ENCODE data around the gene TEX50.
"Not testable (repeated sequence)": the region's sequence is repeated elsewhere in the genome, so short reads cannot be mapped to it uniquely, and the experiment has no call there.

TEX50 gene, protein sequence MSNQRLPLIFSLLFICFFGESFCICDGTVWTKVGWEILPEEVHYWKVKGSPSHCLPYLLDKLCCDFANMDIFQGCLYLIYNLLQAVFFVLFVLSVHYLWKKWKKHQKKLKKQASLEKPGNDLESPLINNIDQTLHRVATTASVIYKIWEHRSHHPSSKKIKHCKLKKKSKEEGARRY

DNA sequence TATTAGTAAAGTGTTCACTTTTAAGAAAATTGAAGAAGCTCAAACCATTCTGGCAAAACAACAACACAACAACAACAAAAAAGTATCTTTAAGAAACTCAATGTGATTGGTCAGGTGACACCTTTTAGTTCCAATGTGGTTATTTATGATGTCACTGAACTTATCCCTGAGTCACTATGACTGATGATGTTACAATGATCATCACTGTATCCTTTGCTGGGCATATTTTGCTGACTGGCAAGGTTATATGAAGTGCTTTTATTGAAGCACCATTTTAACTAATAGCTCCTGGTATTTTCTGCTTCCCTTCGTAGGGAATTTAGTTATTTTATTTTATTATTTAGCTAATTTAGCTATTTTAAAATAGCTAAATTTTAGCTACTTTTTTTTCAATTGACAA is at the start of gene TEX50:
Gene TEX50, plus strand, starts transcription at position 223 of the 400 bp plus-strand sequence. CDS start 184 bp downstream, outside the sequence.
- no peak for DNase-seq

DNA sequence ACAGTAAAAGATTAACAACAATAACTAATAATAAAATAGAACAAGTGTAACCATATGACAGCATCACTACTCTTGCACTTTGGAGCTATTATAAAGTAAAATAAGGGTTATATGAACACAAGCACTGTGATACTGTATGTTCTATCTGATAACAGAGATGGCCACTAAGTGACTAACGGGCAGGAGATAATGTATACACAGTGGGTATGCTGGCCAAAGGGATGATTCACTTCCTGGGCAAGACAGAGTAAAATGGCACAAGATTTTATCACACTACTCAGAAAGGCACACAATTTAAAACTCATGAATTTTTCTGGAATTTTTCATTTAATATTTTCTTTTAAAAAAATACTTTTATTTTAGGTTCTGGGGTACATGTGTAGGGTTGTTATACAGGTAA is 44.6 kb upstream of the TEX50 start:
- DNase-seq, result no peak

DNA sequence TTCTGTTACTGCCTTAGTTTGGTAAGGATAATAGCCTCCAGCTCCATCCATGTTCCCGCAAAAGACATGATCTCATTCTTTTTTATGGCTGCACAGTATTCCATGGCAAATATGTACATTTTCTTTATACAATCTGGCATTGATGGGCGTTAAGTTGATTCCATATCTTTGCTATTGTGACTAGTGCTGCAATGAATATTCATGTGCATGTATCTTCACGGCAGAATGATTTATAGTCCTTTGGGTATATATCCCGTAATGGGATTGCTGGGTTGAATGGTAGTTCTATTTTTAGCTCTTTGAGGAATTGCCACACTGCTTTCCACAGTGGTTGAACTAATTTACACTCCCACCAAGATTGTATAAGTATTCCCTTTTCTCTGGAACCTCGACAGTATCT is 44.0 kb upstream of the TEX50 start:
- DNase-seq, result not testable (repeated sequence)

DNA sequence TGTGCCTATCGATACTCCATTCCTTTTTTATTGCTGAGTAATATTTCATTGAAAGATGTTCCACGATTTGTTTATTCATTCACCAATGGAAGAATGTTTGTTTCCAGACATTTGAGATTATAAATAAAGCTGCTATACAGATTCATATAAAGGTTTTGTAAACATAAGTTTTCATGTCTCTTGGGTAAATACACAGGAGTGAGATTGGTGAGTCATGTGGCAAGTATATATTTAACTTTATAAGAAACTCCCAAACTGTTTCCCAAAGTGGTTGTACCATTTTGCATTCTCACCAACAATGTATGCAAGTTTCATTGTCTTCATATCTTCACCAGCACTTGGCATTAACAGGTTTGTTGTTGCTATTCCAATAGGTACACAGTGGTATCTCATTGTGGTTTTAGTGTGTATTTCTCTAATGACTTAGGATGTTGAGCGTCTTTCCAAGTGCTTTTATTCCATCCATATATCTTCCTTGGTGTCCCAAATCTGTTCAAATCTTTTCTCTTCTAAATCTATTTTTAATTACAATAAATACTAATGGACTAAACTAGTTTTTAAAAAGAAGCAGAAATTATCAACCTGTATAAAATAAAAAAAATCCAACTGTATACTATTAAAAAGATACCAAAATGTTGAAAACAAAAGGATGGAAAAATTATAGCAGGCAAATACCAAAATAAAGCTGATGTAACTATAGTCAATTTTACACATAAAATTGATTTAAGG is 38.9 kb upstream of the TEX50 start:
- DNase-seq, result no peak

DNA sequence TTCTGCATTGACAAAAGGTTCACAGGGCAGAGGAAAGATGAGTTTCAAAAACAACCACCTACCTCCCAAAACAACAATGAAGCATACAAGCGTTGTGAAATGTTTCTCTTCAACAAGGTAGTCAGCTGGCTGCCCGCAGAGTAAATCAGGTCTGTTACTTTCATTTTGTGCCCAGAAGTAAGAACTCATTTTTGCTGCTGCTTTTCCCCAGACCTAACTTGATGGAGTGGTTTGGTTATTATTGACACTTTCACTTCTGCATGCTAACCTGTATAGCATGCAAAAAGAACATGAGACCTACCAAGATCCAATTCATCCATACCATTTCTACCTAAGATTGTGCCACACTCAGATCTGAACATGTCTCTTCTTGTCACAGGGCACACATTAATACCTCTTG is 33.5 kb upstream of the TEX50 start:
- DNase-seq, result no peak

DNA sequence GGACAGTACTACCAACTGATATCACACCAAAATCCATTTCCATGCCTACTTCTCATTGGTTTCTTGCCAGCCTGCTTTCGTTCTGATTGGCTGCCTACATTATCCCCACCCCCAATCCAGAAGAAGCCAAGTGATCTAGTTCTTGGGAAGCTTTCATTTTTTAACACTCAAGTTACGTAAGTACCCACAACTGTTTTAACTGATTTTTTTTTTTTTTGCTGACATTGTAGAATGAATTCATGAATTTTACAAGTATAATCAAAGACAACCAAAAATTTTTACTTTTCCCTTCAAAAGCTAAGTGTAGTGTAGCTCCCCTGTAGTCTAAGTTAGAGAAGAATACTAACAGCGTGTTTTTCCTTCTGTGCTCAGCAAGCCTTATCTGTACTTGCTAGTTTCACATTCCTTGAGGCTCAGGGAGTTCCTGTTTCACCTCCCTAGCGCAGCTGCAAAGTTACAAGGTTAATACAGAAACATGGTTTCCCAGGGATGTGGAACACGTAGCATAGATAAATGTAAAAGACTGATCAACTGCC is 32.0 kb upstream of the TEX50 start, which contains the start of gene SLC9C2:
Gene SLC9C2, minus strand, starts transcription at position 17 of the 536 bp plus-strand sequence. CDS start 1,296 bp downstream, outside the sequence.
- DNase-seq, result no peak

DNA sequence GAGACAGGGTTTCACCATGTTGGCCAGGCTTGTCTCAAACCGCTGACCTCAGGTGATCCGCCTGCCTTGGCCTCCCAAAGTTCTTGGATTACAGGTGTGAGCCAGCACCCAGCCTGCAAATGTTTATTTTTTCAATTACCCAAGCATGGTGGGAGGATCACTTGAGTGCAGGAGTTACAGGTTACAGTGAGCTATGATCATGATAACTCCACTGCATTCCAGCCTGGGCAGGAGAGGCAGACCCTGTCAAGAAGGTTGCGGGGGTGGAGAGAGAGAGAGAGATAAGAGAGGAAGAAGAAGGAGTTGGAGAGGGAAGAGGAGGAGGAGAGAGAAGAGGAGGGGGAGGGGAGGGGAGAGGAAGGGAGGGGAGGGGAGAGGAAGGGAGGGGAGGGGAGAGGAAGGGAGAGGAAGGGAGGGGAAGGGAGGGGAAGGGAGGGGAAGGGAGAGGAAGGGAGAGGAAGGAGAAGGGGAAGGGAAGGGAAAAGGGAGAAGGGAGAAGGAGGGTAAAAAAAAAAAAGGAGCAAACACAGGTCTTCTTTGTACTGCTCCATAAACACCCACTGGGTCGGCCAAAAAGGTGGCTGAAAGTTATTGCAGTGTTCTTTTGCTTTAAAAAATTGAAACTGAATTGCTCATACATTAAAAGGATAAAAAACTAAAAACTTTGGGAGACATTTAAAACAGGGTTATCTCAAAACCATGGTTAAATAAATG is 26.5 kb upstream of the TEX50 start:
- DNase-seq, result no peak

DNA sequence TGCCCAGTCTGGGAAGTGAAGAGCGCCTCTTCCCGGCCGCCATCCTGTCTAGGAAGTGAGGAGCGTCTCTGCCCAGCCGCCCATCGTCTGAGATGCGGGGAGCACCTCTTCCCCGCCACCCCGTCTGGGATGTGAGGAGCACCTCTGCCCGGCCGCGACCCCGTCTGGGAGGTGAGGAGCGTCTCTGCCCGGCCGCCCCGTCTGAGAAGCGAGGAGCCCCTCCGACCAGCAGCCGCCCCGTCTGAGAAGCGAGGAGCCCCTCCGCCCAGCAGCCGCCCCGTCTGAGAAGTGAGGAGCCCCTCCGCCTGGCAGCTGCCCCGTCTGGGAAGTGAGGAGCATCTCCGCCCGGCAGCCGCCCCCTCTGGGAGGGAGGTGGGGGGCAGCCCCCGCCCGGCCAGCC is 22.1 kb upstream of the TEX50 start:
- not testable (repeated sequence) for DNase-seq

DNA sequence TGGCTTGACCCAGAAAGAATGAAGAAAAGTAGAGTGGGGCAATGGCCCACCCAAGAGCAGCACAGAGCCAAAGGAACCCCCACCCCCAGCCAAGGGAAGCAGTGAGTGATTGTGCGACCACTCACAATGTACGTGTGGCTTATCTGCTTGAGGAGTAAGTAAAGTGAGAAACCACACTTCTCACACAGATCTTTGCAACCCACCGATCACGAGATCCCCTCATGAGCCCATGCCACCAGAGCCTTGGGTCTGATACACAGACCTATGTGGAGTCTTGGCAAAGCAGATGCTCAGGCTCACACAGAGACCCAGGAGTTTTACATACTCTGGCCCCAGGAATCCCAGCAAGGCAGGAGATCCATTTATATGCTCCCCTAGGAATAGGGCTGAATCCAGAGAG is 18.3 kb upstream of the TEX50 start:
- DNase-seq, result no peak

DNA sequence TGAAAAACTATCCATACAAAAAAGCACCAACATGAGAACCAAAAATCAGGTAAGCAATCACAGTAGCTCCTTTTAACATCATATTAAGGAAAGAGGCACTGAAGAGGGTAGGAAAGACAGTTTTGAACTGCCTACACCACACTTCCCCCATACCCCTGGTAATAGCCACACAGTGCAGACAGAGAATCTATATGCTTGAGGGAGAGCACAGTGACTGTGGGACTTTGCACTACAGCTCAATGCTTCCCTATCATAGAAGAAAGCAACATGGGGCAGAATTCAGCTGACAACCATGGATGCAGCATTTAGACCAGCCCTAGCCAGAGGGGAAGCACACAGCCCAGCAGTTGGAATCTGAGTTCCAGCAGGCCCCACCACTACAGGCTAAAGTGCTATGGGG is 7.9 kb upstream of the TEX50 start:
- DNase-seq, result no peak

DNA sequence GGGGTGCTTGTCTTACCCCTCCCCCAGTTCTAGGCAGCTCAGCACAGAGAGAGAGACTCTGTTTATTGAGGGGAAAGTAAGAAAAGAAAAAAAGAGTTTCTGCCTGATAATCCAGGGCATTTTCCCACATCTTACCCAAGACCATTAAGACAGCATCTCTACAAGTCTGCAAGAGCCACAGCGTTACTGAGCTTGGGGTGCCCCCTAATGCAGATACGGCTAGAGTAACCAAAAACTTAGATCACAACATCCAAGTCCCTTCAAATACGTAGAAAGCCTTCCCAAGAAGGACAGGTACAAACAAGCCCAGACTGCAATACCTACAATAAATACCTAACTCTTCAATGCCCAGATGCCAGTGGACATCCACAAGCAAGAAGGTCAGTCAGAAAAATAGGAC is 6.2 kb upstream of the TEX50 start:
- no peak for DNase-seq

DNA sequence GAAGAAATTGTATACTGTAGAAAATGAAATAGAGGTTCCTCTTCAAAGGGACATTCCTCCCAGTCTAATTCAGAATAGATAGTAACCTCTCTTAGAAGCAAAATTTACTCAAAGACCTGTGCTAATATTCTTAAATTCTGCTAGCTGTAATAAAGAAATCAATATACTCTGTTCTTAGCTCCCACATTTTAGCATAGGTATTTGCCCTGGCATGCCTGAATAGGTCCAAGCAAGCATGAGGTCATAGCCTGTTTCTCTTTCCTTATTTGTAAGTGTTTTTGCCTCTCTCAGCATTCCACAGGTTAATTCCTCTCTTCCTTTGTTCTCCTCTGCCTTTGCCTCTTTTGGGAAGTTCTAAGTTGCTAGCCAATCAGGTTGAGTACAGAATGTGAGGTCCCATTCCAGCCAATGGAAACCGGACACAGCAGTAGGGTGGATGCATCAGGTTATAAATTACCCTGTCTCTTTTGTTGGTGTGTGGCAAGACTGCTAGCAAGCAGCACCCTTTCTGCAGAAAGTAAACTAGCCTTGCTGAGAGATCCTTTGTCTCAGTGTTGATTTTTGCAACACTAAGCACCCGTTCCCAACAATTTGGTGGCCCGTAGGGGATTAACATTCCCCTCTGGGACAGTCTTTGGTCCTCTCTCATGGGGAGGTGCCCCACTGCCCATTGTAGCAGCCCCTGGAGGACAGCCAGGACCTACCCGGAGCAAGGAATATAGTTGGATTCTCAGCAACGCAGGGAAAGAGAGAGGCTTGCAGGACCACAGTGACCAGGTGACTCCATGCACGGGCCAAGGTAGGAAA is 2.3 kb downstream of the TEX50 start:
- DNase-seq, result not testable (repeated sequence)

DNA sequence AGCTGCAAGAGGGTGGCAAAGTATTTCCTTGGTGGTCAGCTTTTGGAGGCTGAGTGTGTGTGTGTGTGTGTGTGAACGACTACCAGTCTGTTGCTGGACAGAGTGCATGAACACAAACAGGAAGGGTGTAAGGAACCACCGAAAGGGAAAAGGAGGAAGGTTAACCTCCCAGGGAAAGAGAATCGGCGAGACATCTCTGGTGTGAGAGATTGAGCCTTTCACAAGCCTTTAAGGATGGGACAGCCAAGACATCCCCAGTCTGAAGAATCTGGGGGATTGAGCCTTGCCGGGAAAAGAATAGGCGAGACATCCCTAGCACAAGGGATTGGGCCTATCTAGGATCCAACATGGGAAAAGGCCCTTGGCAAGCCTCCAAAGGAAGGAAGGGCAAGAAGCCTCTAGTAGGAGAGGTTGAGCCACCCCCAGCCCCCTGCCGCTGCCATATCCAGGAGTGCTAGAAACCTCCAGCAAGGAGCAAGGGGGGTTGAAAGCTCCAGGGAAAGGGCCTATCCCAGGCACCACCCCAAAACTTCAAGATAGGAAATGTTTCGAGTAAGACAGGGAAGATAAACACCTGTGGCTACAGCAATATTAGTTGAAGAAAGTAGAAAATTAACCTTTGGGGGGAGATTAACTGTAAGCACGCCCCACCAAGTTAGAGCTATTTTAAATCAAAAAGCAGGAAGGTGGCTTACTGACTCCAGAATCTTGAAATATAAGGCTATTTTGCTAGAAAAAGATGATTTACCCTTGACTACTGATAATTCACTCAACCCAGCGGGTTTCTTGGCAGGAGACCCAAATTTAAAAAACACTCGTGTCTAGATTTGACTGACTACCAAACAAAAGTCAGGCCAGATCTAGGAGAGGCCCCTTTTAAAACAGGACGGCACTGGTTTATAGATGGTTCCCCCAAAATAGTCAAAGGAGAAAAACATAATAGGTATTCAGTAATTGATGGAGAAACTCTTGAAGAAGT is 3.2 kb downstream of the TEX50 start:
- no peak for DNase-seq

DNA sequence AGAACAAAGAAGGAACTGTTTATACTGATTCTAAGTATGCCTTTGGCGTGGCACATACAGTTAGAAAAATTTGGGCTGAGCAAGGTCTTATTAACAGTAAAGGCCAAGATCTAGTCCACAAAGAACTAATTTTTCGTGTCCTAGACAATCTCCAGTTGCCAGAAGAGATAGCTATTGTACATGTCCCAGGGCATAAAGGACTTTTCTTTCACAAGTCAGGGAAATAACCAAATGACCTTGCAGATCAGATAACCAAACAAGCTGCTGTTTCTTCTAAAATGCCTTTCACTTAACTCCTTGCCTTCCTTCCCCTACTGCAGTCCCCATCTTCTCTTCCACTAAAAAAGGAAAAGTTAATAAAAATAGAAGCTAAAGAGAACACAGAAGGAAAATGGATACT is 4.0 kb downstream of the TEX50 start:
- DNase-seq, result no peak

DNA sequence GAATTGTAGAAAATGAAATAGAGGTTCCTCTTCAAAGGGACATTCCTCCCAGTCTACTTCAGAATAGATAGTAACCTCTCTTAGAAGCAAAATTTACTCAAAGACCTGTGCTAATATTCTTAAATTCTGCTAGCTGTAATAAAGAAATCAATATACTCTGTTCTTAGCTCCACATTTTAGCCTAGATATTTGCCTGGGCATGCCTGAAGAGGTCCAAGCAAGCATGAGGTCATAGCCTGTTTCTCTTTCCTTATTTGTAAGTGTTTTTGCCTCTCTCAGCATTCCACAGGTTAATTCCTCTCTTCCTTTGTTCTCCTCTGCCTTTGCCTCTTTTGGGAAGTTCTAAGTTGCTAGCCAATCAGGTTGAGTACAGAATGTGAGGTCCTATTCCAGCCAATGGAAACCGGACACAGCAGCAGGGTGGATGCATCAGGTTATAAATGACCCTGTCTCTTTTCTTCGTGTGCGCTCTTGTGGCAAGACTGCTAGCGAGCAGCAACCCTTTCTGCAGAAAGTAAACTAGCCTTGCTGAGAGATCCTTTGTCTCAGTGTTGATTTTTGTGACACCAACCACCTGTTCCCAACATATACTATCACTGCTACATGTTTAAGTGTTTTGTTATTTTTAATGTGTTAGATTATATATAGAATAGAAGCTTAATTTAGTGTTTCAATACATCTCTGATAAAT is 7.5 kb downstream of the TEX50 start:
- not testable (repeated sequence) for DNase-seq

DNA sequence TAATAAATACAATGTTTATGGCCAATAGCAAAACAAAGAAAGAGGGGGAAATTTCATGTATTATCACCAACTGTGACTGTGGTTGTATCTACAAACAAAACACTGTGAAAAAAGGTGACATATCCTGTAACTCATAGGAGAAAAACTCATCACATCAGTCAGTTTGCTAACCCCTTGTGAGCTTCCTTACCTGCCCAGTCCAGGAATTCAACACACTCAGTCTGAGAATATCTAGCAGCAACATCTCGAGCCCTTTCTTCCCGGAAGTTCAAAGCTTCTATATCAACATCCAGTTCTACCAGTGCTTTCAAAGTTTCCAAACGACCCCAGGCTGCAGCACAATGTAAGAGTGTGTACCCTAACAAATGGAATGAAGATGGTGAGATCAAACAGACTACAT is 11.5 kb downstream of the TEX50 start:
- no peak for DNase-seq

DNA sequence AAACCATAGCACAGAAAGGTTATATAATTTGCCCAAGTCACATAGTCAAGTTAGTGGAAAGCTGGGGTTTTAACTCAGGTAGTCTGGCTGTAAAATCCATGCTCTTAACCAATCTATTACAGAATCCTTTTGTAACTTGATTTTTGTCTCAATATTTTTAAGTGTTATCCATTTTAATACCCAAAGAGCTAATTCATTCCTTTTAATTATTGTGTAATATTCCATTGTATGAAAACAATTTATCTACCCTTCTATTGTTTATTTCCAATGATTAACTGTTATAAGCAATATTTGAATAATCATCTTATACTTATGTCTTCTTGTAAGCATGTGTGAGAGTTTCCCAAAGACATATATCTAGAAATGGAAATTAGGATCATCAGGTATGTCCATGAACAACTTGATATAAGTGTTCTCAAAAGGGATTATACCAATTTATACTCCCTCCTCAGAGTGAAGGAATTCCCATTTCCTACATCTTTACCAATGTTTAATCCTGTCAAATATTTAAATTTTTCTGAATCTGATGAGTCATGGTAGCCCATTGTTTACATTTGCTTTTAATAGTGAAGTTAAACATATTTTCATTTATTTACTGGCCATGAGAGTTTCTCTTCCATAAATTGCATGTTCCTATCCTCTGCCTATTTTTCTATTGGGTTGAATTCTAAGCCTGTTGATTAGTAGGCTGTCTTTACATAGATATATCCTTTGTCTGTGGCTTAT is 13.9 kb downstream of the TEX50 start:
- DNase-seq, result no peak

DNA sequence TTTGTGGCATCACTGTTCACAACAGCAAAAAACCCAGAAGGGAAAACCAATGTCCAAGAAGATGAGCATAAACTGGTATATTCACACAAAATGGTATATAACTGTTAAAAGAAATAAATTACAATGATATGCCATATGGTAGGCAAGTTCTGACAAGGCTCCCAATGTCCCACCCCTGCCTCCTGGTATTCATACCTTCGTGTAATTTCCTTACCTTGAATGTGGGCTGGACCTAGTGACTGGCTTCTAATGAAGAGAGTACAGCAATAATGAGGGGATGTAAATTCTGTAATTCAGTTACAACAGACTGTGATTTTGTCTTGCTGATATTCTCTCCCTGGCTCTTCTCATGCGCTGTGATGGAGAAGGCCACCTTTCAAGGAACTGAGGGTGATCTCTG is 25.2 kb downstream of the TEX50 start:
- no peak for DNase-seq

DNA sequence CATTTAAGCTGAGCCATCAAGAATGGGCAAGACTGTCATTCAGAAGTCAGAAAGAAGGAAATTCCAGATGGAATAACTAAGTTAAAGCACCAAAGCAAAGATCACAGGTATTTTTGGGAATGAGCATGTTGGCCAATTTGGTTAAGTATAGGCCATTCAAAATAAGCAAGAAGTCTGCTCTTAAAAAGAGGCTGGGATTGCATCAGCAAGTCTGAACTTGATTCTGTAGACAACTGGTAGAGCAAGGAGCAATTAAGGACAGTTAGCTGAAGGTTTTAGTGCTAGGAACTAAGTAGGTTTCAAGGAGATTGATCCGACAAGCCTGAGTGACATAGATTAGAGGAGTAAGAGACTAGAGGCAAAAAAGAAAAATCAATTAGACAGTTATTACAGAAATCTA is 26.1 kb downstream of the TEX50 start:
- DNase-seq, result no peak

DNA sequence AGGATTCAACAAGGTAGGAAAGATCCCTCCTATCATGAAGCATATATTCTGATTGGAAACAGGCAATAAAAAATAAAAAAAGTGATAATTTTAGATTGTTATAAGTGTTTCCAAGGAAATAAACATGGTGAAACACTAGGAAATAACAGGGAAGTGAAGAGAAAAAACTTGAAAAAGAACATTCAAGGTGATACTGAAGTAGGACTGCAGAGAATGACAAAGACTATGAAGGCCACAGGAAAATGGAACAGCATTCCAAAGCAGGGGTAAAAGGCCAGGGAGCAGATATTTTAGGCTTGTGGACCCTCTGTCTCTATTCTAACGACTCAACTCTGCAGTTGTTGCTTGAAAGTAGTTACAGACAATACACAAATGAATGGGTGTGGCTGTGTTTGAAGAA is 26.6 kb downstream of the TEX50 start:
- no peak for DNase-seq
